ENCODE data around the gene LAS1L.

Gene LAS1L

DNA sequence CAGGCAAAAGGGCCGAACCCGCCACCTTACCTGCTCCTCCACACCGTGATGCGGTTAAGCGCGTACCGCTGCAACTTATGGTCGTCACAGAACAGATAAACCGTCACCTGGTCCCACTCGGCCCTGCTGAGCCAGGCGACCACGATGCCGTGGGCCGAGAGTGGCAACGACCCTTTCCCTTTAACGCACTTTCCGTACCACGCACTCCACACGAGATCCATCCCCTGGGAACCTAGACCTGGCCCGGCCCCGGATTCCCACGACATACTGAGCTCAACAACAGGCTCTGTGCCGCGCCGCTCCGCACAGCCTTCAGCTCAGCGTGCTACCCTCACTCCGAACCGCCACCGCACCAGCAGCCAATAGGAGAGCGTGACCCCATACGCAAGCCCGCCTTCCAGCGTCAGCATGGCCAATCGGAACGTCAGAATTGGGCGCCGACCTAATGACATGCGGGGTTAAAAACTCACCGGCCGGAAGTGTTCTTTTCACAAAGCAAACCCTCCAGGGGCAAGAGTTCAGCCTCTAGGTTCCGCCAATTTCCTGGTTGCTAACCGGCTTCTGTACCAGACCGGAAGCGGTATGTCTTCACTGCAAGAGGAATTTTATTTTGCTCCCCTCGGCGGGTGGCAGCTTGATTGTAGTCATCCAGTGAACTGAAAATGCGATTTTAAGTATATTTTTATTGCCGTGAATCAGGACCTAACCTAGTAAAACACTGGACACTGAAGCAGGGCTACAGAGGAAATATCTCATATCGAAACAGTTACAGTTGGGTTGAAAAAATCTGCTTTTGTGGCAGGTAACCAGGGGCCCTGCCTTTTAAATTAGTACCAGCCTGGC lies at the start of gene LAS1L:
Gene LAS1L (minus strand): TSS at position 338 of the 843 bp plus-strand sequence. CDS start 72 bp downstream, at position 266.
- TF ChIP-seq CTCF (conservative IDR thresholded peaks at IDR 0.05; ENCODE audit: low read length): no peak
- peak; percentile 94 for DNase-seq (ENCODE audit: low read depth)
- H3K4me3 ChIP-seq (ENCODE audit: low read length): peak within 1 kb of the TSS; percentile 90

GRCh38 chrX:65582450-65583082 lies 48.0 kb upstream of the LAS1L start:
- DNase-seq (ENCODE audit: low read depth): no peak
- no peak overlapping the region for H3K4me3 ChIP-seq (ENCODE audit: low read length)
- no peak for TF ChIP-seq CTCF (conservative IDR thresholded peaks at IDR 0.05; ENCODE audit: low read length)

DNA sequence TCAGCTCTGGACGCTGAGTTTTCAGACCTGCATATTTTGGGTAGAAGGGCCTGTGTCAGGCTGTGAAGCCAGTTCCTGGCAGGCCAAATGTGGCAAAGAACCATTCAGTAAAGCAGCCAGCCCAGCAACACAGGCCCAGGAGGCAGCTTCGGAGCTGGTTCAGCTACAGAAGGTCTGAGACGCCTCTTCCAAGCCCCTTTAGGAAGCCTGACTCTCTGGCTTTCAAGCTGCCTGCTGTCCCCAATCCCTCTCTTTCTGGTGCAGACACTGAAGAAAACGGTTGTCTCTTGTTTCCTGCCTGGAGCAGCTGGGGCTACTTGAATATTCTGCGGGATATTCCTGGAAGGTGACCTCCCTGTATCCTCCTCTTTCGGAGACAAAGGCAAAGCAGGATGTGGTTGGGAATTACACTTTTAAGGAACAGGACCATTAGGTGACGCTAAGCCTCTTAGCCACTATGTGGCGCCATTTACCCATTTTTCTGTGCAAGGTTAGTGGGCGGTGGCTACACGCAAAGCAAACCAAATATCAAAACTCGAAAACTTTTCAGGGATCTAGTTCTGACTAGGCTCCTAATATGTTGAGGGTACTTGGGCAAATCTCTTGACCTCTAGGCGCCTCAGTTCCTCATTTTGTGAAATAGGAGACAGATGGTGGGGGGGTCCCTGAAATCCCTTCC lies 47.2 kb upstream of the LAS1L start:
- peak; percentile 56 for DNase-seq (ENCODE audit: low read depth)
- TF ChIP-seq CTCF (conservative IDR thresholded peaks at IDR 0.05; ENCODE audit: low read length): peak; percentile 70
- no peak overlapping the region for H3K4me3 ChIP-seq (ENCODE audit: low read length)

DNA sequence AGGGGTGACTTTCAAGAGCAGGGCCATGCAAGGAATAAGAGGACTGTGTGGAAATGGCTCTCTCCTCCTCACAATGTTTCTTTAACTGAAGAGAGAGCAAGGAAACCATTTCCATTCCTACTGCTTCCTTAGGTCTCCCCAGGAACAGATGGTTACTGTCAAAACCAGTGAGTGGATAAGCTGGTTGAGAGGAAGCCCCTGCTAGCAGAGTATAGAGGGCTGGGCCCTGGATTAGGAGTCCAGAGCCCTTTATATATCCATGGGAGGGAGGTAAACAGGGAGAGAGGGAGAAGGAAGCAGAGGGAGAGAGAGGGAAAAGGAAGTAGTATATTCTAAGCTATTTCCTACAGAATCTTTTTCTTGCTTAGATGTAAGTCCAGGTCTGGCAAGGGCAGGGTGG lies 43.8 kb upstream of the LAS1L start:
- no peak overlapping the region for H3K4me3 ChIP-seq (ENCODE audit: low read length)
- DNase-seq (ENCODE audit: low read depth): no peak
- no peak for TF ChIP-seq CTCF (conservative IDR thresholded peaks at IDR 0.05; ENCODE audit: low read length)

DNA sequence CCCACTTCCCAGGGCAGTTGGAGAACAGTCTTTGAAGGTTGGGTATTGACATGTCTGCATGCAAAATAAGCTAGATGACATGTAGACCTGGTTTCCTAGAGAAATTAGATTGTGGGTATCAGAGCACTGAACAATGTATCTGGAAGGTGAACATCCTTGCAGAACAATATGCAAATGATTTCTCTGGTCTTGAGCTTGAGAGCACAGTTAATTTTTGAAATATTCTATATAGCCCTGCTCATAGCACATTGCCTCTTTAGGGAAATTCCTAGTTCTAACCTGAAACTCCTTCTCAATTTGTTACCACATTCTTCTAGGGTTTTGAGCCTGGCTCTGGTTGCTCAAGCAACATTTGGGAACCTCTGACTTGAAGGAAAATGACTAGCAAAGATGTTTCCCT lies 41.6 kb upstream of the LAS1L start:
- no peak for TF ChIP-seq CTCF (conservative IDR thresholded peaks at IDR 0.05; ENCODE audit: low read length)
- no peak for DNase-seq (ENCODE audit: low read depth)
- no peak overlapping the region for H3K4me3 ChIP-seq (ENCODE audit: low read length)

DNA sequence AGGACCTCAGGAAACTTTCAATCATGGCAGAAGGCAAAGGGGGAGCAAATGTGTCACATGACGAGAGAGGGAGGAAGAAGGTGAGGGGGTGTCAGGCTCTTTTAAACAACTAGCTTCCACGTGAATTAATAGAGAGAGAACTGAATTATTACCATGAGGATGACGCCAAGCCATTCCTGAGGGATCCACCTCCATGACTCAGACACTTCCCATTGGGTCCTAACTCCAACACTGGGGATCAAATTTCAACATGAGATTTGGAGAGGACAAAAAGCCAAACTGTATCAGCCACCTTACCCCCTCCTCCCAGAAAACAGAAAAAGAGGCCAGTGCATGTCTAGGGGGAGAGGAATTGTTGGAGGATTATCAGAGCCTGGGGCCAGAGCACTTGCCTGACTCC lies 40.4 kb upstream of the LAS1L start:
- H3K4me3 ChIP-seq (ENCODE audit: low read length): no peak overlapping the region
- TF ChIP-seq CTCF (conservative IDR thresholded peaks at IDR 0.05; ENCODE audit: low read length): no peak
- no peak for DNase-seq (ENCODE audit: low read depth)
